Tibial artery (tissue), 4 donors: ENCODE results near the gene DIS3L2.

Experiments used
- DNase-seq, 2 donors: peaks; one replicate each; pipeline ENCODE4 v3.0.0-alpha.2; 2019
- H3K27ac ChIP-seq, 2 donors: fragments of 200-600 bp; sonication (generic) in 1 of 2; 1 replicate in 1 of 2; 2 replicates in 1 of 2; pipeline ENCODE4 v1.5.1; 2018 to 2019; ENCODE audit warnings: mild to moderate bottlenecking in 1 of 2
- H3K27me3 ChIP-seq, 2 donors: fragments of 200-600 bp; sonication (generic) in 1 of 2; one replicate each; pipeline versions ENCODE4 v1.5.1 to v1.6.0; 2016 to 2019
- H3K36me3 ChIP-seq, 3 donors: fragments of 200-600 bp; sonication (generic) in 2 of 3; one replicate each; pipeline ENCODE4 v1.5.1; 2016 to 2019; ENCODE audit warnings: mild to moderate bottlenecking in 2 of 3
- H3K4me1 ChIP-seq, 4 donors: fragments of 200-600 bp; sonication (generic) in 2 of 4; 1 replicate in 3 of 4; 2 replicates in 1 of 4; pipeline ENCODE4 v1.5.1; 2016 to 2019
- H3K4me3 ChIP-seq, 2 donors: fragments of 200-600 bp; sonication (generic) in 1 of 2; 1 replicate in 1 of 2; 2 replicates in 1 of 2; pipeline ENCODE4 v1.5.1; 2018 to 2019; ENCODE audit warnings: mild to moderate bottlenecking in 2 of 2
- H3K9me3 ChIP-seq, 3 donors: fragments of 200-600 bp; sonication (generic) in 1 of 3; one replicate each; pipeline ENCODE4 v1.5.1; 2016 to 2019
- CTCF ChIP-seq, 2 experiments: fragments of 200-600 bp in 1 of 2; fragments of 450-650 bp in 1 of 2; IDR thresholded peaks; one replicate each; pipeline ENCODE4 v1.5.1; 2017 to 2019; ENCODE audit warnings: antibody characterized with exemption in 2 of 2, mild to moderate bottlenecking in 1 of 2, moderate library complexity in 1 of 2
- intact Hi-C: fragments of 100-400 bp; cut with DNase I; formaldehyde crosslinking; loops from one replicate; pipeline ENCODE4 v1.15.0; 2023; ENCODE audit warnings: low total_unique reads

DIS3L2 gene

DNA sequence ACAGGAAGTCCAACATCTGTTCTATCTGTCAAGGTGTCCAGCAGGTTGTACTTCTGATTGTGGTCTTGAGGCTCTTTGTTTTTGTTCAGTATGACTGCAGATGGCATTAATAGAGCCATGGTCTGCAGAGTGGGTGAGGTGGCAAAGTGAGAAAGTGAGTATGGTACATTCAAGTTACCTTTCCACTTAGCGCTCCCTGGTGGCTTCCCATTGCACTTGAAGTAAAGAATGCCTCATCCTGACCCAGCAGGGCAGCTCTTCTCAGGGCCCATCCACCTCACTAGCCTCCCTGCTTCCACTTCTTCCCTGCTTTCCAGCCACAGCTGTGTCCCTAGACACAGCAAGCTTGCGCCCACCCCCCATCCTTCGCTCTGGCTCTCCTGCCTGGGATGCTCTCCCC lies 269.0 kb downstream of the DIS3L2 start:
- TF ChIP-seq CTCF (IDR thresholded peaks at IDR 0.05), result no peak
- H3K4me1 ChIP-seq, result no peaks in the 10 kb centered on the region
- no peak overlapping the region for H3K27ac ChIP-seq
- DNase-seq, result no peak
- H3K4me3 ChIP-seq, result no peak overlapping the region
- H3K9me3 ChIP-seq, result no peaks in the 10 kb centered on the region
- H3K36me3 ChIP-seq, result no peaks in the 10 kb centered on the region
- intact Hi-C loops, result no loop called here
- H3K27me3 ChIP-seq, result no peaks in the 10 kb centered on the region

DNA sequence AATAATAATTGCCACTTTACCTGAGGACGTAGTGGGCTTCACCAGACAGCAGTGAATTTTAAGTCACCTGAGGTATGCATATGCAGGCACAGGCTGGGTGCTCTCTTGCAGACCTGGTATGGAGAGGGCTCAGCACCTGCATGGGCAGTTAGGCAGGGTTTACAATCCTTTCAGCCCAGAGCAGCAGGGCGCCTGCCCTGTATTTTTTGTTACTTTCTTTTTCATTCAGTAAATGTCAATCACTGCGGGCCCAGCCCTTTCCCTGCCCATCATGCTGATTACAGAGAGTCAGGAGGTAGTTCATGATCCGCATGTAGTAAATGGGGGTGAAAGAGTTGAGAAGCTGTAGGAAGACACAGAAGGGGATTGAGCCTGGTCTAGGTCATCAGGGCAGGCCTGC lies 270.0 kb downstream of the DIS3L2 start:
- Histone ChIP-seq H3K36me3 (no peaks in the 10 kb centered on the region), H3K9me3 (no peaks in the 10 kb centered on the region), H3K4me3 (no peak overlapping the region), H3K27ac (no peak overlapping the region), H3K4me1 (no peaks in the 10 kb centered on the region), H3K27me3 (no peaks in the 10 kb centered on the region)
- TF ChIP-seq CTCF (IDR thresholded peaks at IDR 0.05), result no peak
- DNase-seq, result no peak
- intact Hi-C loops, result no loop called here

- Histone ChIP-seq H3K36me3 (no peaks in the 10 kb centered on the region), H3K27ac (no peak overlapping the region), H3K4me3 (no peak overlapping the region), H3K4me1 (no peaks in the 10 kb centered on the region), H3K27me3 (no peaks in the 10 kb centered on the region), H3K9me3 (no peaks in the 10 kb centered on the region)
- intact Hi-C loops, result no loop called here
- TF ChIP-seq CTCF (IDR thresholded peaks at IDR 0.05), result no peak
- no peak for DNase-seq
Measured at GRCh38 chr2:232232915-232233314, 271.4 kb downstream of the DIS3L2 start.

- TF ChIP-seq CTCF (IDR thresholded peaks at IDR 0.05), result no peak
- no peaks in the 10 kb centered on the region for H3K9me3 ChIP-seq
- no peaks in the 10 kb centered on the region for H3K27me3 ChIP-seq
- H3K4me3 ChIP-seq, result no peak overlapping the region
- H3K36me3 ChIP-seq, result peaks cover 6 to 19% (median 16%) of the 10 kb centered on the region in 3 donors
- H3K27ac ChIP-seq, result no peak overlapping the region
- no peak for DNase-seq
- intact Hi-C loops, result no loop called here
- no peaks in the 10 kb centered on the region for H3K4me1 ChIP-seq
Measured at GRCh38 chr2:232234922-232235615, 273.6 kb downstream of the DIS3L2 start.

- no peak for TF ChIP-seq CTCF (IDR thresholded peaks at IDR 0.05)
- Histone ChIP-seq H3K27ac (no peak overlapping the region), H3K4me3 (no peak overlapping the region), H3K4me1 (no peaks in the 10 kb centered on the region), H3K36me3 (peaks cover 6 to 25% (median 16%) of the 10 kb centered on the region in 3 donors), H3K9me3 (no peaks in the 10 kb centered on the region), H3K27me3 (no peaks in the 10 kb centered on the region)
- intact Hi-C loops, result no loop called here
- no peak for DNase-seq
Measured at GRCh38 chr2:232235716-232236115, 274.2 kb downstream of the DIS3L2 start.

- no peaks in the 10 kb centered on the region for H3K9me3 ChIP-seq
- no peak for TF ChIP-seq CTCF (IDR thresholded peaks at IDR 0.05)
- no peaks in the 10 kb centered on the region for H3K27me3 ChIP-seq
- no peak for DNase-seq
- intact Hi-C loops, result no loop called here
- no peak overlapping the region for H3K27ac ChIP-seq
- peaks cover 6 to 25% (median 16%) of the 10 kb centered on the region in 3 donors for H3K36me3 ChIP-seq
- no peak overlapping the region for H3K4me3 ChIP-seq
- no peaks in the 10 kb centered on the region for H3K4me1 ChIP-seq
Measured at GRCh38 chr2:232236200-232236599, 274.7 kb downstream of the DIS3L2 start.
